22Rv1 (cell line): ENCODE results near the gene TECR.
A peak's percentile ranks its signal among the peaks of the same experiment; 100 is the strongest.

Experiments
- H3K27ac ChIP-seq: fragments of 450-650 bp; 2 replicates; pipeline ENCODE4 v1.5.1; 2017
- ZFX ChIP-seq: fragments of 450-650 bp; IDR thresholded peaks from 2 replicates; pipeline ENCODE4 v1.6.1; 2017; ENCODE audit warnings: antibody characterized with exemption, borderline replicate concordance
- TF ChIP-seq, protein P1 (sequence below): fragments of 450-650 bp; IDR thresholded peaks from 2 replicates; pipeline ENCODE4 v1.5.1; 2017; ENCODE audit warnings: mild to moderate bottlenecking

Gene TECR

GRCh38 chr19:14494411-14494810 is 35.0 kb upstream of the TECR start:
- no peak for TF ChIP-seq ZFX
- TF ChIP-seq, protein P1, sequence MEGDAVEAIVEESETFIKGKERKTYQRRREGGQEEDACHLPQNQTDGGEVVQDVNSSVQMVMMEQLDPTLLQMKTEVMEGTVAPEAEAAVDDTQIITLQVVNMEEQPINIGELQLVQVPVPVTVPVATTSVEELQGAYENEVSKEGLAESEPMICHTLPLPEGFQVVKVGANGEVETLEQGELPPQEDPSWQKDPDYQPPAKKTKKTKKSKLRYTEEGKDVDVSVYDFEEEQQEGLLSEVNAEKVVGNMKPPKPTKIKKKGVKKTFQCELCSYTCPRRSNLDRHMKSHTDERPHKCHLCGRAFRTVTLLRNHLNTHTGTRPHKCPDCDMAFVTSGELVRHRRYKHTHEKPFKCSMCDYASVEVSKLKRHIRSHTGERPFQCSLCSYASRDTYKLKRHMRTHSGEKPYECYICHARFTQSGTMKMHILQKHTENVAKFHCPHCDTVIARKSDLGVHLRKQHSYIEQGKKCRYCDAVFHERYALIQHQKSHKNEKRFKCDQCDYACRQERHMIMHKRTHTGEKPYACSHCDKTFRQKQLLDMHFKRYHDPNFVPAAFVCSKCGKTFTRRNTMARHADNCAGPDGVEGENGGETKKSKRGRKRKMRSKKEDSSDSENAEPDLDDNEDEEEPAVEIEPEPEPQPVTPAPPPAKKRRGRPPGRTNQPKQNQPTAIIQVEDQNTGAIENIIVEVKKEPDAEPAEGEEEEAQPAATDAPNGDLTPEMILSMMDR = no peak
- H3K27ac ChIP-seq = peak overlapping the region; percentile 30; the same call in 1 of the 2 replicates

DNA sequence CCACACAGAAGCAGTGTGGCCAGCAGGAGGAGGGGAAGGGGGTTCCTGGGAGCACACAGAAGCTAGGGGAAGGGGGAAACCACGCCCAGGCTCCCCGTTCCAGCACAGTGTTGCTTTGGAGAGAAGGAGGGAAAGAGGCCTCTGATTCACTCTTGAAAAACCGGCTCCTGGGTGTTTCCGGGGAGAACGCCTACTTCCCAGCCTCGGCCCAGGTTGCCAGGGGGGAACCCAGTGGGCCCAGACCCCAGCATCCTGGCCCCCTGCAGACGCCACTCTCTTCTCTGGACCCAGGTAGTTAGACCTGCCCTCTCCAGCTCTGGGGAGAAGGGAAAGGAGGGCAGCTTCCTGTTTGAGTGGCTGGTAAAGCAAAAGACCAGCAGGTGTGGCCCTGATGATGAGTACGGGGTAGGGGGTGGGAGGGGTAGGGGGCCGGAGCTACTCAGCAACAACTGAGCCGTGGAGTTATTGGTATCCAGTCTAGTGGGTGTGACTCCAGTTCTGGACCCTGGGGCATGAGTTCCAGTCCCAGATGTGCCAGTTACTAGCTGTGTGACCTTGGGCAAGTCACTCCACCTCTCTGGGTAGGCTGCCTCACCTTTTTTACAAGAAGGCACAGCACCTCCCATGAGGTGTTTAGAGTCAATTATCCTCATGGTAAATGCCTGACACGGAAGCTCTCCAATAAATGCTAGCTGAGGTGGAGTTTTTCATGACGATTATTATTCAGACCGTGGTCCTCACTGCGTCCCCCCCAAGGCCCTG is 34.3 kb upstream of the TECR start:
- TF ChIP-seq ZFX = no peak
- TF ChIP-seq, protein P1 = no peak
- peak overlapping the region; percentile 84 for H3K27ac ChIP-seq

DNA sequence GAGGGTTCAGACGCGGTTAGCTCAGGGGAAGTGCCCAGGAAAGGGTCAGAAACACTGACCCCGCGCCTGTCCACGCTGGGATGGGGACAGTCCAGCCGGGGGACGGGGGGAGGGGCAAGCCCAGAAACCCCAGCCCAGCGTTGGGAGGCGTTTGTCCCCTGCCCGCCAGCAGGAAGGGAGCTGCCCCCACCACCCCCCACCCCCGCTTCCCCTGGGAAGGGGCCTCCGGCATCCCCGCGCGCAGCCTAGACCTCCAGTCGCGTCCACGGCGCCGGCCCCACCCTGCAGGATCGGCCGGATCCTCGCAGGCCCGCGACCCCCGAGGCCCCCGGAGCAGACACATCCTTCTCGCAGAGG is 33.7 kb upstream of the TECR start:
- peak overlapping the region; percentile 84 for H3K27ac ChIP-seq

DNA sequence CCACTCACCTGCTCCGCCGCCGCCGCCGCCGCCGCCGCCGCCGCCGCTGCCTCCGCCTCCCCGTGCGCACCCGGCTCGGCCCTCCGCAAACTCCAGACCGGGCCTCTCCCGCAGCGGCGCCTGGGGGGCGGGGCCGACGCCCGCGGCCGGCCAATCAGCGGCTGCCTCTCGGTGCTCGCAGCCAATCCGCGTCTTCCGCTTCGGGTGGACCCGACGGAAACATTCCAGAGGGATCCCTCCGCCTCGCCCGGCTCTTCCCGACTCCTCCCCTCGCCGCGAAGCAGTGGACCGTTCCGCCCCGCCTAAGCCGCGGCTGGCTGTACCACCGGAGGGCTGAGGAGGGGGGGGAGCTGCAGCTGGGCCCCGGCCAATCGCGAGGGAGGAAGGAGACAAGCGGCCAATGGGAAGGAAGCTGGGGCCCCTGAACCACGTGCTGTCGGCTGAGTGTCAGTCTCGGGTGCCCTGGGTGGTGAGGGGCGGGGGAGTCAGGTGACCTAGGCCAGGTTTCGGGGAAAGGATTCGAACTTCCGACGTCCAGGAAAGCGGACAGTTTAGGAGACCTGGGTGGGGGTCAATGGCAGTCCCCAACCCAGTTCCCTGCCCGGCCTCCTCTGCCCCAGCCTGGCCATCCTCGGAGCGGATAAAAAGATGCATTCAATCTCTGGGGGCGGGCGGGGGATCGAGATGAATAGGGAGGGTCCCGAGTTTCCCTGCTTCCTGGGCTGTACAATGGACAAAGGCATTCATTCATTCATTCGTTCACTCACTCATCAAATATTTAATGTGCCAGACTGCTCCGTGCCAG is 33.2 kb upstream of the TECR start, which contains the start of gene GIPC1:
Gene GIPC1 (minus strand): TSS at position 99 of the 805 bp plus-strand sequence. CDS start 13,151 bp downstream, outside the sequence.
- peak within 1 kb of the TSS; percentile 84 for H3K27ac ChIP-seq
- TF ChIP-seq, protein P1 = no peak
- no peak for TF ChIP-seq ZFX

More for the DNA sequence above, 33.7 kb upstream of the TECR start:
- no peak for TF ChIP-seq ZFX
- TF ChIP-seq, protein P1 = no peak

GRCh38 chr19:14496834-14497227 is 32.6 kb upstream of the TECR start:
- H3K27ac ChIP-seq = peak overlapping the region; percentile 84
- TF ChIP-seq, protein P1 = no peak

- H3K27ac ChIP-seq = peak overlapping the region; percentile 84
- TF ChIP-seq ZFX = no peak
- TF ChIP-seq, protein P1 = no peak
Observed at GRCh38 chr19:14497228-14497921, 32.0 kb upstream of the TECR start.
